Loucy (cell line): ENCODE data around the gene SRC.

Experiments
- H2AFZ ChIP-seq: fragments of 200-600 bp; sonication (generic); 2 replicates; pipeline ENCODE4 v1.6.0; 2016; ENCODE audit warnings: antibody characterized with exemption, mild to moderate bottlenecking, low read length, moderate library complexity
- H3F3A ChIP-seq: fragments of 200-600 bp; 2 replicates; pipeline ENCODE4 v1.6.0; 2016; ENCODE audit warnings: antibody characterized with exemption, low read depth, mild to moderate bottlenecking
- H3K27me3 ChIP-seq: fragments of 200-600 bp; sonication (generic); 2 replicates; pipeline ENCODE4 v1.6.1; 2014; ENCODE audit warnings: low read length, mild to moderate bottlenecking; ENCODE audit not compliant: insufficient read depth, poor library complexity, severe bottlenecking
- H3K36me3 ChIP-seq: fragments of 200-600 bp; sonication (generic); 2 replicates; pipeline ENCODE4 v1.6.1; 2016; ENCODE audit warnings: low read length; ENCODE audit not compliant: insufficient read depth
- H3K4me1 ChIP-seq: fragments of 200-600 bp; sonication (generic); 2 replicates; pipeline ENCODE4 v1.5.1; 2014; ENCODE audit warnings: low read length, mild to moderate bottlenecking; ENCODE audit not compliant: insufficient read depth, poor library complexity, severe bottlenecking
- H3K4me2 ChIP-seq: fragments of 200-600 bp; sonication (generic); 2 replicates; pipeline ENCODE4 v1.6.0; 2014; ENCODE audit warnings: antibody characterized with exemption, low read length, low read depth, mild to moderate bottlenecking; ENCODE audit not compliant: poor library complexity, severe bottlenecking
- H3K4me3 ChIP-seq: fragments of 200-600 bp; sonication (generic); 2 replicates; pipeline ENCODE4 v1.5.1; 2014; ENCODE audit warnings: low read length, mild to moderate bottlenecking, mixed read lengths; ENCODE audit not compliant: poor library complexity, severe bottlenecking
- H3K79me2 ChIP-seq: fragments of 200-600 bp; sonication (generic); 2 replicates; pipeline ENCODE4 v1.6.1; 2014; ENCODE audit warnings: low read length; ENCODE audit not compliant: insufficient read depth
- H3K9ac ChIP-seq: fragments of 200-600 bp; sonication (generic); 2 replicates; pipeline ENCODE4 v1.6.0; 2014; ENCODE audit warnings: mild to moderate bottlenecking, low read depth, low read length, moderate library complexity; ENCODE audit not compliant: poor library complexity, severe bottlenecking
- H3K9me2 ChIP-seq: fragments of 200-600 bp; sonication (generic); replicated peaks from 2 replicates; pipeline ENCODE4 v1.6.1; 2016; ENCODE audit warnings: low read depth, low read length, mixed read lengths
- H3K9me3 ChIP-seq: fragments of 200-600 bp; sonication (generic); 2 replicates; pipeline ENCODE4 v1.6.1; 2014; ENCODE audit warnings: mild to moderate bottlenecking, antibody characterized with exemption, low read length, low read depth; ENCODE audit not compliant: insufficient read depth
- H4K20me1 ChIP-seq: fragments of 200-600 bp; sonication (generic); 2 replicates; pipeline ENCODE4 v1.6.0; 2014; ENCODE audit warnings: antibody characterized with exemption, low read length, mild to moderate bottlenecking; ENCODE audit not compliant: insufficient read depth, poor library complexity, severe bottlenecking
- EZH2phosphoT487 ChIP-seq: fragments of 200-600 bp; IDR thresholded peaks from 2 replicates; pipeline ENCODE4 v1.6.1; 2018; ENCODE audit warnings: antibody characterized with exemption, mild to moderate bottlenecking, moderate library complexity, borderline replicate concordance
- TF ChIP-seq, protein P1 (sequence below): fragments of 200-600 bp; sonication (generic); conservative IDR thresholded peaks from 2 replicates; pipeline ENCODE4 v1.5.1; 2014; ENCODE audit warnings: mild to moderate bottlenecking, antibody characterized with exemption, low read length

Gene SRC

DNA sequence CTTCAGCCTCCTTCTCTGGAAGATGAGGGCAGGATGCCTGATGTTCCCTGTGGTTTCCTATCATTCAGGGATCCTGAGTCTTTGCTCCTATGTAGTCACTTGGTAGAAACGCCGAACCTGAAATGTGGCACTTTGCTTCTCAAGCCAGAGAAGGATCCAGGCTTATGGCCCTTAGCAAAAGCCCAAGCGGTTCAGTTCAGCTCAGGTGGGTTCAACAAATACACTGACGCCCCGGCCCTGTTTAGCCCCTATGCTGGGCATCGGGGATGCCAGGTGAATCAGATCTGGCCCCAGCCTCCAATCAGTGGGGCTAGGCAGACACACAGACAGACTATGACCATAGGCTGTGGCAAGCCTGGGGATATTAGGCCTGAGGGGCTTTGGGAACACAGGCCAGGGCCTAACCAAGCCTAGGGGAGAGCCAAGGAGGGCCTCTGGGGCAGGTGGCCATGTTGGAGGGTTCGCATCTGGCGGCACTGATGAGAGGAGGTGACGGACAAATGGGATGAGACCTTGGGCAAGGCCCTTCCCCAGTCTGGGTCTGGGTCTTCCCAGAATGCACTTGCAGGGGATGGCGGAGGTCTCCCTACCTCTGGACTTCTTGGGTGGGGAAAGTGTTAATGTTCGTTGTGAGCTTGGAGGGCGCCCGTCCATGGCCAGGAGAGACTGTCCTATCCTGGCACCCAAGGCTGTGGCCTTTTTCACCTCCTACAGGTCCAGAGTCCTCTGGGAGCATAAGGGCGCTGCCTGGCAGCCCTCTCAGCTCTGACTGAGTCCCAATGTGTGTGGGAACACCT is 17.6 kb upstream of the SRC start:
- Histone ChIP-seq H3K79me2 (no peaks in the 10 kb centered on the region), H3K9ac (no peak overlapping the region), H3K4me1 (no peaks in the 10 kb centered on the region), H4K20me1 (no peaks in the 10 kb centered on the region), H3K4me3 (no peak overlapping the region), H3K9me3 (no peaks in the 10 kb centered on the region), H2AFZ (no peak overlapping the region), H3K27me3 (no peaks in the 10 kb centered on the region), H3F3A (no peaks in the 10 kb centered on the region), H3K4me2 (no peak overlapping the region), H3K36me3 (no peaks in the 10 kb centered on the region), H3K9me2 (no peaks in the 10 kb centered on the region)
- TF ChIP-seq, protein P1, sequence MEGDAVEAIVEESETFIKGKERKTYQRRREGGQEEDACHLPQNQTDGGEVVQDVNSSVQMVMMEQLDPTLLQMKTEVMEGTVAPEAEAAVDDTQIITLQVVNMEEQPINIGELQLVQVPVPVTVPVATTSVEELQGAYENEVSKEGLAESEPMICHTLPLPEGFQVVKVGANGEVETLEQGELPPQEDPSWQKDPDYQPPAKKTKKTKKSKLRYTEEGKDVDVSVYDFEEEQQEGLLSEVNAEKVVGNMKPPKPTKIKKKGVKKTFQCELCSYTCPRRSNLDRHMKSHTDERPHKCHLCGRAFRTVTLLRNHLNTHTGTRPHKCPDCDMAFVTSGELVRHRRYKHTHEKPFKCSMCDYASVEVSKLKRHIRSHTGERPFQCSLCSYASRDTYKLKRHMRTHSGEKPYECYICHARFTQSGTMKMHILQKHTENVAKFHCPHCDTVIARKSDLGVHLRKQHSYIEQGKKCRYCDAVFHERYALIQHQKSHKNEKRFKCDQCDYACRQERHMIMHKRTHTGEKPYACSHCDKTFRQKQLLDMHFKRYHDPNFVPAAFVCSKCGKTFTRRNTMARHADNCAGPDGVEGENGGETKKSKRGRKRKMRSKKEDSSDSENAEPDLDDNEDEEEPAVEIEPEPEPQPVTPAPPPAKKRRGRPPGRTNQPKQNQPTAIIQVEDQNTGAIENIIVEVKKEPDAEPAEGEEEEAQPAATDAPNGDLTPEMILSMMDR: no peak
- TF ChIP-seq EZH2phosphoT487: no peak

DNA sequence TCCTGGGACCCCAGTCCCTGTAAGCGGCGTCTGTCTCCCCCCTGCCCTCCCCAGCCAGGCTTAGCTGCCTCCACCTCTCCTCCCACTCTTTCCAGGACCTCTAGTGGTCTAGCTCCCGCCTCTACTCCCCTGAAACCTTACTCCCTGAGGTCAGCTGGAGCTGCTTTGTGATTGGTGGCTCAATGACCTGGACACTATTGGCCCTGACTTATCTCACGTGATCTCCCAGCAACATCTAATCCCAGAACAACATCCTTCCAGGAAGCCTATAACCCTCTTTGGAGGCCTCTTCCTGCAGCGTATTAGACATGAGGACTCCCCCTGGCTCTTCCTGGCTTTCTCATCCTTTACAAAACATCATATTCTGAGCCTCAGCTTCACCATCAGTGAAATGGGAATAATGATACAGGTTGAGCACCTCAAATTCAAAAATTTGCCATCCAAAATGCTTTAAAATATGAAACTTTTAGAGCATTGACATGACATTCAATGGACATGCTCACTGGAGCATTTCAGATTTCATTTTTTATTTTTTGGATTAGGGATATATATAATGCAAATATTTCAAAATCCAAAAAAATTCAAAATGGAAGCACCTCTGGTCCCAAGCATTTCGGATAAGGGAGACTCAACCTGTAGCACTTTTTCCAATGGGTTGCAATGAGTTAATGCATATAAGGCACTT is 16.3 kb upstream of the SRC start:
- H3K4me2 ChIP-seq: no peak overlapping the region
- no peak for TF ChIP-seq EZH2phosphoT487
- TF ChIP-seq, protein P1: no peak
- H2AFZ ChIP-seq: no peak overlapping the region
- H4K20me1 ChIP-seq: no peaks in the 10 kb centered on the region
- no peaks in the 10 kb centered on the region for H3K9me3 ChIP-seq
- no peaks in the 10 kb centered on the region for H3K4me1 ChIP-seq
- H3K27me3 ChIP-seq: no peaks in the 10 kb centered on the region
- no peak overlapping the region for H3K4me3 ChIP-seq
- H3K79me2 ChIP-seq: no peaks in the 10 kb centered on the region
- H3F3A ChIP-seq: no peaks in the 10 kb centered on the region
- H3K36me3 ChIP-seq: no peaks in the 10 kb centered on the region
- H3K9ac ChIP-seq: no peak overlapping the region
- no peaks in the 10 kb centered on the region for H3K9me2 ChIP-seq

DNA sequence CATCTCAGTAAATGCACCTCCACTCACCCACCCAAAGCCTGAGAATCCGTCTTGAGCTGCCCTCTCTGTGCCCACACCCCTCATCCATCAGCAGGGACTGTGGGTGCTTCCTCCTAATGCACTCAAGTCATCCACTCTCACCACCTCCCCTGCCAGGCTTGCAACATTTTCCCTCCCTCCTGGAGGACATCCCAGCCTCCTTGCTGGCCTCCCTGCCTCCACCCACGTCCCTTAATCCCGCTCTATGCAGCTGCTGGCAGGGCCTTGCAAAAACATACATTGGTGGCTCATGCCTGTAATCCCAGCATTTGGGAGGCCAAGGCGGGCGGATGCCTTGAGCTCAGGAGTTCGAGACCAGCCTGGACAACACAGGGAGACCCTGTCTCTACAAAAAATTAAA is 15.6 kb upstream of the SRC start:
- no peak overlapping the region for H2AFZ ChIP-seq
- H4K20me1 ChIP-seq: no peaks in the 10 kb centered on the region
- H3K36me3 ChIP-seq: no peaks in the 10 kb centered on the region
- H3K4me3 ChIP-seq: no peak overlapping the region
- no peaks in the 10 kb centered on the region for H3K79me2 ChIP-seq
- no peaks in the 10 kb centered on the region for H3K4me1 ChIP-seq
- no peak overlapping the region for H3K9ac ChIP-seq
- H3K4me2 ChIP-seq: no peak overlapping the region
- TF ChIP-seq, protein P1: no peak
- TF ChIP-seq EZH2phosphoT487: no peak
- no peaks in the 10 kb centered on the region for H3K9me3 ChIP-seq
- H3K9me2 ChIP-seq: no peaks in the 10 kb centered on the region
- H3F3A ChIP-seq: no peaks in the 10 kb centered on the region
- no peaks in the 10 kb centered on the region for H3K27me3 ChIP-seq
